ENCODE data around the gene ZDHHC17. TPM values are rescaled to one million over a fixed set of nuclear protein-coding genes. Genes with fewer than 3 reads are reported as not detected.

ZDHHC17 gene
- total RNA-seq, 2 donors from 2014 or later, result 14.5 to 17.2 TPM

DNA sequence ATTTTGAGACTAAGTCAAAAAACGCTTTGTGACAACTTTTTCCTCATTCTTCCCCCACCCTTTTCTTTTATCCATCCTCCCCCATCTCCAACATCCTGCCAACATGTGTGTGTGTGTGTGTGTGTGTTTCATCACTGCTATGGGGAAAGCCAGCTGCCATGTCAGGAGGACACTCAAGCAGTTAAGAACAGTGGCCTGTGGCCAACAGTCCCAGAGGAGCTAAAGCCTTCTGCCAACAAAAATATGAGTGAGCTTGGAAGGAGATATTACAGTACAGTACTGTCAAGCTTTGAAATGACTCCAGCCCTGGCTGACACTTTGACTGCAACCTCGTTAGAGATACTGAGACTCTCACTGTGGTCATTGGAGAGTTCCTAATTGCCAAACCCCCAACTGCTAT lies 119.9 kb downstream of the ZDHHC17 start:
- H3K4me1 ChIP-seq, result peaks cover 0 to 8% of the 10 kb centered on the region in 2 donors
- no peak for TF ChIP-seq CTCF (IDR thresholded peaks at IDR 0.05)
- no peak overlapping the region for H3K27ac ChIP-seq

DNA sequence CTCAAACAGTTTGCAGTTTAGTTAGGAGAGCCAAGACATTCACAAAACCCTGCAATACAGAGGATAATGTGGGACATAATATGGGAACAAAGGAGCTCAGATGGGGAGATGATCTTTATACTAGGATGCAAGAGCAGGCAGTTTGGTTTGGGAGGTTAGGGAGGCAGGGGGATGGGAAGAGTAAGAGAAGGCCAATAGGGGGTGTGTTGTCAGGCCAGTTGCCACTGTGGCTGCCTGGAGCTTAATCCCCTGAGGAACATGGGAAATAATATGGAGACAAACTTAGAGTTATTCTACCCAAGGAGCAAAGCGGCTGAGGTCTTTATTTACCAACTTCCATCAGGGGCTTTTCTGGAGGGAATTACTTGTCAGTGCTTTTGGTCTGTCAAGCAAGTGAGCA lies 124.9 kb downstream of the ZDHHC17 start:
- no peaks in the 10 kb centered on the region for H3K36me3 ChIP-seq
- H3K4me3 ChIP-seq, result no peak overlapping the region
- TF ChIP-seq CTCF (IDR thresholded peaks at IDR 0.05), result no peak
- no peak overlapping the region for H3K27ac ChIP-seq
- no peaks in the 10 kb centered on the region for H3K27me3 ChIP-seq
- no peak for DNase-seq (ENCODE audit: low spot score)
- H3K4me1 ChIP-seq, result no peaks in the 10 kb centered on the region
- H3K9me3 ChIP-seq, result peaks cover 0 to 4% of the 10 kb centered on the region in 2 donors

More for the DNA sequence above, 119.9 kb downstream of the ZDHHC17 start:
- H3K36me3 ChIP-seq, result no peaks in the 10 kb centered on the region
- no peak for DNase-seq (ENCODE audit: low spot score)
- H3K4me3 ChIP-seq, result no peak overlapping the region
- H3K9me3 ChIP-seq, result peaks cover 0 to 8% of the 10 kb centered on the region in 2 donors
- H3K27me3 ChIP-seq, result no peaks in the 10 kb centered on the region

GRCh38 chr12:76890151-76891143 lies 126.5 kb downstream of the ZDHHC17 start:
- DNase-seq (ENCODE audit: low spot score), result no peak
- Histone ChIP-seq H3K27ac (no peak overlapping the region), H3K4me3 (no peak overlapping the region), H3K9me3 (peaks cover 0 to 12% of the 10 kb centered on the region in 2 donors), H3K27me3 (no peaks in the 10 kb centered on the region), H3K36me3 (no peaks in the 10 kb centered on the region), H3K4me1 (no peaks in the 10 kb centered on the region)
- TF ChIP-seq CTCF (IDR thresholded peaks at IDR 0.05), result no peak

- DNase-seq (ENCODE audit: low spot score), result no peak
- Histone ChIP-seq H3K36me3 (no peaks in the 10 kb centered on the region), H3K9me3 (peaks cover 0 to 12% of the 10 kb centered on the region in 2 donors), H3K27me3 (no peaks in the 10 kb centered on the region), H3K4me1 (no peaks in the 10 kb centered on the region), H3K27ac (no peak overlapping the region), H3K4me3 (no peak overlapping the region)
- TF ChIP-seq CTCF (IDR thresholded peaks at IDR 0.05), result no peak
Observed at GRCh38 chr12:76891609-76892008, 127.7 kb downstream of the ZDHHC17 start.

DNA sequence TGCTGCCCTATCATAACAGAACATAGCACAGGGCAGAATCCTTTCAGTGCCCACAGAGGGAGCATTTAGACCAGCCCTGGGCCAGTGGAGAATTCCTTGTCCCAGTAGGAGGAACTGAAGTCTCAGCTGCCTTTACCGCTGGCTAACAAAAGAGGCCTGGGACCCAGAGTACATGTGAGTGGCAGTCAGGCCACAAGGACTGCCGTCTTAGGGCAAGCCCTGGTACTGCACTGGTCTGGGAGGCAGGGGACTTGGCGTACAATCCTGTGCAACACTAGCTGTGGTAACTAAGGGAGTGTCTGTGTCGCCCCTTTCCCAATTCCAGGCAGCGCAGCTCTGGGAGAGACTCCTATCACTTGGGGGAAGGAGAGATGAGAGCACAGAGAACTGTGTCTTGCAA lies 131.9 kb downstream of the ZDHHC17 start:
- no peak for TF ChIP-seq CTCF (IDR thresholded peaks at IDR 0.05)
- H3K9me3 ChIP-seq, result peaks cover 0 to 12% of the 10 kb centered on the region in 2 donors
- H3K36me3 ChIP-seq, result no peaks in the 10 kb centered on the region
- no peak overlapping the region for H3K4me3 ChIP-seq
- H3K27me3 ChIP-seq, result no peaks in the 10 kb centered on the region
- H3K4me1 ChIP-seq, result no peaks in the 10 kb centered on the region
- no peak overlapping the region for H3K27ac ChIP-seq
- DNase-seq (ENCODE audit: low spot score), result no peak
